SK-N-SH (cell line): ENCODE results near the gene VPS35L. TPM values are rescaled to one million over a fixed set of nuclear protein-coding genes. Genes with fewer than 3 reads are reported as not detected.

ENCODE experiments used
- CTCF ChIA-PET: fragments of 300-600, 350-600 bp; formaldehyde crosslinking; extraction: SDS; loops from one replicate; lab custom pipeline; 2021; lab: Yijun Ruan, JAX
- POLR2A ChIA-PET: fragments of 350-600 bp; sonication (Branson Sonifier 250); formaldehyde crosslinking; extraction: SDS; loops from one replicate; lab custom pipeline; 2020; ENCODE audit warnings: antibody characterized with exemption, inconsistent platforms; lab: Yijun Ruan, JAX
- DNase-seq: peaks from one replicate; pipeline ENCODE4 v3.0.0; 2012
- H2AFZ ChIP-seq: fragments of 200-600 bp; sonication (generic); 2 replicates; pipeline ENCODE4 v1.8.1; 2016; ENCODE audit warnings: antibody characterized with exemption, mild to moderate bottlenecking, low read depth
- H3F3A ChIP-seq: fragments of 200-600 bp; sonication (generic); replicated peaks from 2 replicates; pipeline ENCODE3; 2016; ENCODE audit warnings: antibody characterized with exemption, mild to moderate bottlenecking; ENCODE audit not compliant: insufficient read depth
- H3K27ac ChIP-seq, 2 experiments: fragments of 200-500 bp in 1 of 2; fragments of 200-600 bp in 1 of 2; sonication (Bioruptor generic) in 1 of 2; sonication (generic), shearing (Covaris generic) in 1 of 2; 2 replicates each; pipeline versions ENCODE4 v1.5.1 to v1.6.1; 2014 to 2016; ENCODE audit warnings: low read depth in 2 of 2, inconsistent platforms in 1 of 2, low read length in 1 of 2, mild to moderate bottlenecking in 1 of 2, mixed read lengths in 1 of 2
- H3K27me3 ChIP-seq: fragments of 200-600 bp; sonication (generic), shearing (Covaris generic); 2 replicates; pipeline ENCODE4 v1.6.1; 2016; ENCODE audit warnings: mixed run types; ENCODE audit not compliant: insufficient read depth
- H3K36me3 ChIP-seq, 2 experiments: fragments of 200-500 bp in 1 of 2; fragments of 200-600 bp in 1 of 2; sonication (Bioruptor generic) in 1 of 2; sonication (generic) in 1 of 2; replicated peaks in 1 of 2; 2 replicates each; pipeline versions ENCODE3 to v1.5.1; 2014 to 2016; ENCODE audit warnings: low read length in 1 of 2, mild to moderate bottlenecking in 1 of 2; ENCODE audit not compliant: insufficient read depth in 2 of 2, control insufficient read depth in 1 of 2
- H3K4me1 ChIP-seq, 2 experiments: fragments of 200-500 bp in 1 of 2; fragments of 200-600 bp in 1 of 2; sonication (Bioruptor generic) in 1 of 2; sonication (generic), shearing (Covaris generic) in 1 of 2; 2 replicates each; pipeline versions ENCODE4 v1.5.1 to v1.6.1; 2014 to 2016; ENCODE audit warnings: low read depth in 1 of 2, low read length in 1 of 2, mixed run types in 1 of 2; ENCODE audit not compliant: insufficient read depth in 2 of 2, control insufficient read depth in 1 of 2
- H3K4me2 ChIP-seq: fragments of 200-600 bp; sonication (generic), shearing (Covaris generic); 2 replicates; pipeline ENCODE4 v1.6.1; 2017; ENCODE audit warnings: mixed run types
- H3K4me3 ChIP-seq, 2 experiments: fragments of 200-500 bp in 1 of 2; fragments of 200-600 bp in 1 of 2; sonication (Bioruptor generic) in 1 of 2; sonication (generic), shearing (Covaris generic) in 1 of 2; 2 replicates each; pipeline versions ENCODE4 v1.5.1 to v1.8.1; 2014 to 2016; ENCODE audit warnings: low read depth in 2 of 2, inconsistent platforms in 1 of 2, low read length in 1 of 2, mild to moderate bottlenecking in 1 of 2, mixed read lengths in 1 of 2, moderate library complexity in 1 of 2
- H3K79me2 ChIP-seq: fragments of 200-600 bp; sonication (generic); 2 replicates; pipeline ENCODE4 v1.8.1; 2017; ENCODE audit warnings: mild to moderate bottlenecking; ENCODE audit not compliant: insufficient read depth
- H3K9ac ChIP-seq: fragments of 200-600 bp; sonication (generic); 2 replicates; pipeline ENCODE4 v1.6.1; 2017; ENCODE audit warnings: mixed run types
- H3K9me2 ChIP-seq: fragments of 200-600 bp; sonication (generic); 2 replicates; pipeline ENCODE4 v1.6.1; 2017; ENCODE audit warnings: mixed run types
- H3K9me3 ChIP-seq: fragments of 200-600 bp; sonication (generic); 2 replicates; pipeline ENCODE4 v1.6.1; 2017; ENCODE audit warnings: mixed run types, mild to moderate bottlenecking, moderate library complexity
- H4K20me1 ChIP-seq: fragments of 200-600 bp; sonication (generic); 2 replicates; pipeline ENCODE4 v1.6.1; 2017; ENCODE audit warnings: mild to moderate bottlenecking, mixed run types; ENCODE audit not compliant: insufficient read depth
- CHD2 ChIP-seq: fragments of 150-350 bp; IDR thresholded peaks from 2 replicates; pipeline ENCODE4 v1.6.1; 2018; ENCODE audit warnings: low read length; ENCODE audit not compliant: partially characterized antibody
- EP300 ChIP-seq, 2 experiments: IDR thresholded peaks; 2 replicates each; pipeline versions ENCODE4 v1.4.0 to v1.6.1; 2012; ENCODE audit warnings: borderline replicate concordance in 1 of 2, low read depth in 1 of 2, low read length in 1 of 2
- FOXJ3 ChIP-seq: sonication (generic); formaldehyde crosslinking; IDR thresholded peaks from 2 replicates; pipeline ENCODE4 v1.5.1; 2020; ENCODE audit warnings: mild to moderate bottlenecking, missing genetic modification reagents
- FOXM1 ChIP-seq: IDR thresholded peaks from 2 replicates; pipeline ENCODE4 v1.4.0; 2012; ENCODE audit warnings: low read depth, mild to moderate bottlenecking
- GATA2 ChIP-seq: sonication (generic); formaldehyde crosslinking; IDR thresholded peaks from 2 replicates; pipeline ENCODE4 v1.5.0; 2020; ENCODE audit warnings: mild to moderate bottlenecking, missing genetic modification reagents
- JUND ChIP-seq: IDR thresholded peaks from 2 replicates; pipeline ENCODE4 v1.4.0; 2012
- NRF1 ChIP-seq: IDR thresholded peaks from 2 replicates; pipeline ENCODE4 v1.6.1; 2012; ENCODE audit warnings: low read depth, mild to moderate bottlenecking, low read length
- RCOR1 ChIP-seq: fragments of 150-350 bp; IDR thresholded peaks from 2 replicates; pipeline ENCODE4 v1.6.1; 2017; ENCODE audit warnings: antibody characterized with exemption, low read length
- REST ChIP-seq: IDR thresholded peaks from 2 replicates; pipeline ENCODE4 v1.6.1; 2012; ENCODE audit warnings: mild to moderate bottlenecking, low read depth, low read length, moderate library complexity
- RXRA ChIP-seq: IDR thresholded peaks from 2 replicates; pipeline ENCODE4 v1.4.0; 2012; ENCODE audit warnings: low read depth, mild to moderate bottlenecking, borderline replicate concordance
- SIN3A ChIP-seq: IDR thresholded peaks from 2 replicates; pipeline ENCODE4 v1.6.1; 2012; ENCODE audit warnings: low read depth, mild to moderate bottlenecking, low read length, moderate library complexity, borderline replicate concordance
- SMC3 ChIP-seq: IDR thresholded peaks from 2 replicates; pipeline ENCODE4 v1.6.1; 2012; ENCODE audit warnings: low read depth, low read length, improper control_type of control experiment
- TEAD4 ChIP-seq: IDR thresholded peaks from 2 replicates; pipeline ENCODE4 v1.4.0; 2012; ENCODE audit warnings: mild to moderate bottlenecking, borderline replicate concordance; ENCODE audit not compliant: insufficient read depth
- YY1 ChIP-seq: IDR thresholded peaks from 2 replicates; pipeline ENCODE4 v1.4.0; 2012; ENCODE audit warnings: low read depth, mild to moderate bottlenecking
- WGBS: methylation state at CpG from one replicate; pipeline ENCODE4 v1.1.6; 2017; ENCODE audit warnings: low lambda C conversion rate; 5-methylcytosine and 5-hydroxymethylcytosine counted together
- polyA plus RNA-seq, 3 experiments: library from polyadenylated mRNA; depleted of rRNA; stranded (reverse); fragments of >200 nt; gene quantifications; 2 replicates each; pipeline ENCODE4 v1.2.3, GENCODE V29; 2012
- TF ChIP-seq, protein P1 (sequence below): IDR thresholded peaks from 2 replicates; pipeline ENCODE4 v1.4.0; 2012; ENCODE audit warnings: low read depth
- TF ChIP-seq, protein P2 (sequence below): fragments of 150-350 bp; IDR thresholded peaks from 2 replicates; pipeline ENCODE4 v1.6.1; 2017; ENCODE audit warnings: antibody characterized with exemption, low read length, low read depth, borderline replicate concordance
- TF ChIP-seq, protein P3 (sequence below): IDR thresholded peaks from 2 replicates; pipeline ENCODE4; 2012

Gene VPS35L
- polyA plus RNA-seq, 1 of the 3 experiments (the other 2 are of a cell fraction), result 35.3 TPM

DNA sequence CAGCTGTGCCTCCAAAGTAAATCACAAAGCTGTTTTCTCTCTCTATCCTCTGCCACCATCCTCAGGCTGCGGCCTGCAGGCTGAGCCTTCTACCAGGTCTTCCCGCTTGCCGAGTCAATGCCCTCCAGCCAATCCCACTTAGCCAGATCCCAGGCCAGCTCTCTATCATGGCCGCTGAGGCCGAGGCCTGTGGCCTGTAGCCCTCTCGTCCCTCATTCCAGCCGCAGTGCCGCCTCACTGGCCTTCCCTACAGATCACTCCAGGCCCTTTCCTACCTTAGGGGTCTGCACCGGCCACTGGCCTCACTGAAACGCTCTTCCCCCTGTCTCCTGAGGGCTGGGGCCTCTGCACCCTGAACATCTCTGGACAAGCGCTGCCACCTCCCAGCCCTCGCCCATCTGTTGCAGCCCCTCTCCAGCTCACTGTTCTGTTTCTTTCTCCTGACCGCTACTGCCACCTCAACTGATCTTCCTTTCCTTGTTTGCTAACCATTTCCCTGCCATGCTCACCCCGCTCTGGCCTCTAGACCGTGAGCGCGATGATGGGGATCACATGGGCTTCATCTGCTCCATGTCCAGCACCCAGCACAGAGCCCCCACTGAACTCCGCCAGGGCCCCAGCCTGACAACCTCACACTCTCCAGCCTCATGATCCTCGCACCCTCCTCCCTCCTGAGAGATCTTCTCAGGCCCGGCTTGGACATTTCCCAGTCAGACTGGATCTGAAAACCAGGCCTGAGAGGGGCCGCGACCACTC is 154.1 kb downstream of the VPS35L start:
- peaks cover 29% of the 10 kb centered on the region for H4K20me1 ChIP-seq
- H2AFZ ChIP-seq, result no peak overlapping the region
- H3F3A ChIP-seq, result peaks cover 4% of the 10 kb centered on the region
- H3K4me3 ChIP-seq, result no peak overlapping the region
- no peak overlapping the region for H3K9ac ChIP-seq
- peaks cover 47% of the 10 kb centered on the region for H3K79me2 ChIP-seq
- DNase-seq, result no peak
- no peaks in the 10 kb centered on the region for H3K27me3 ChIP-seq
- TF ChIP-seq RXRA (no peak), CHD2 (no peak), NRF1 (no peak), EP300 (IDR thresholded peaks at IDR 0.05; ENCODE audit: borderline replicate concordance in 1 of 2, low read depth in 1 of 2, low read length in 1 of 2) (no peak), RCOR1 (no peak), FOXM1 (no peak), FOXJ3 (CRISPR knock-in tag) (no peak)
- TF ChIP-seq, protein P1, sequence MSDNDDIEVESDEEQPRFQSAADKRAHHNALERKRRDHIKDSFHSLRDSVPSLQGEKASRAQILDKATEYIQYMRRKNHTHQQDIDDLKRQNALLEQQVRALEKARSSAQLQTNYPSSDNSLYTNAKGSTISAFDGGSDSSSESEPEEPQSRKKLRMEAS, result no peak
- H3K27ac ChIP-seq, result no peak overlapping the region
- POLR2A ChIA-PET, result no interaction called here
- H3K4me2 ChIP-seq, result no peak overlapping the region
- H3K9me2 ChIP-seq, result no peaks in the 10 kb centered on the region
- CTCF ChIA-PET, result interaction anchor here (0.6 kb wide), 1 partner anchor 16 kb away, joined by 4 read pairs; no protein-coding TSS in a partner anchor
- peaks cover 0 to 7% of the 10 kb centered on the region in 2 experiments; a peak in 2 of 4 replicates for H3K4me1 ChIP-seq
- peaks cover 30 to 89% of the 10 kb centered on the region in 2 experiments for H3K36me3 ChIP-seq
- WGBS, result 94% methylated on average over 21 of the region's 22 CpGs
- no peaks in the 10 kb centered on the region for H3K9me3 ChIP-seq

DNA sequence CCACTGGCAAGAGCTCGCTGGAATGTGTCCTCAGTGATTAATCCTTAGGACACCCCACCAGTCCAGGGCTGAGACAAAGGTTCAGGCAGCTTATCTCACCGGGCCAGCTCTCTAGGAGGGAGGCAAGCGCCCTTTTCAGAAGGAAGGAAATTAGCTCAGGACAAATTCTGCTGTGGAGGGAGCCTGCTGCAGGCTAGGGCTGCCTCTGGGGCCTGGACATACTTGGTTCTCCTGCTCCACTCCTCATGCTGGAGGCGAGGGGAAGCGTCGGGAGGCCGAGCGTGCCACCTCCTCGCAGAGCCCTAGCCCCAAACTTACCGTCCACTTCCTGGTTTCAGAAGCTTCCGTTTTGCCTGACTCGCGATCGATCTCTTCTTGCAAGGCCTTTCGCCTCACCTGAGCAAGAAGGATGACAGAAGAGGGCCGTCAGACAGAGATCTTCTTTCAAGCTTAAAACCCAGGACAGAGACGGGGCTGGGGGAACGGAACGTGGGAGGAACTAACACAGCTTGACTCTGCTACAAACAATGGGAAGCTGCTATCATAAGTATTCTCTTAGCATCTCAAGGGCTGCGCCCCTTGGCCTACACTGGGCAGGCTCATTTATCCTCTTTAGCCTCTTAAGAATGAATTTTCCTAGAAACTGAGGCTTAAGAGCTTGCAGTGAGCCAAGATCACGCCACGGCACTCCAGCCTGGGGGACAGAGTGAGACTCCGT is 154.8 kb downstream of the VPS35L start:
- H3K9me2 ChIP-seq, result no peaks in the 10 kb centered on the region
- peaks cover 53% of the 10 kb centered on the region for H3K79me2 ChIP-seq
- no peak overlapping the region for H3K4me2 ChIP-seq
- no peaks in the 10 kb centered on the region for H3K9me3 ChIP-seq
- WGBS, result 98% methylated on average over 22 of the region's 23 CpGs
- no peak overlapping the region for H2AFZ ChIP-seq
- H3K36me3 ChIP-seq, result peaks cover 25 to 86% of the 10 kb centered on the region in 2 experiments
- H3F3A ChIP-seq, result peaks cover 4% of the 10 kb centered on the region
- H3K4me3 ChIP-seq, result no peak overlapping the region
- H3K4me1 ChIP-seq, result no peaks in the 10 kb centered on the region; a peak in 1 of 4 replicates
- H3K27me3 ChIP-seq, result no peaks in the 10 kb centered on the region
- ChIA-PET CTCF (no interaction called here), POLR2A (no interaction called here)
- DNase-seq, result no peak
- H4K20me1 ChIP-seq, result peaks cover 29% of the 10 kb centered on the region
- no peak overlapping the region for H3K27ac ChIP-seq
- no peak overlapping the region for H3K9ac ChIP-seq
- no peak for TF ChIP-seq GATA2
- no peak for TF ChIP-seq REST
- TF ChIP-seq SIN3A, result no peak
- no peak for TF ChIP-seq YY1
- TF ChIP-seq, protein P1, result no peak
- TF ChIP-seq JUND, result no peak
- TF ChIP-seq, protein P2, sequence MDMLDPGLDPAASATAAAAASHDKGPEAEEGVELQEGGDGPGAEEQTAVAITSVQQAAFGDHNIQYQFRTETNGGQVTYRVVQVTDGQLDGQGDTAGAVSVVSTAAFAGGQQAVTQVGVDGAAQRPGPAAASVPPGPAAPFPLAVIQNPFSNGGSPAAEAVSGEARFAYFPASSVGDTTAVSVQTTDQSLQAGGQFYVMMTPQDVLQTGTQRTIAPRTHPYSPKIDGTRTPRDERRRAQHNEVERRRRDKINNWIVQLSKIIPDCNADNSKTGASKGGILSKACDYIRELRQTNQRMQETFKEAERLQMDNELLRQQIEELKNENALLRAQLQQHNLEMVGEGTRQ, result no peak
- TF ChIP-seq CHD2, result no peak
- TF ChIP-seq RCOR1, result no peak
- TF ChIP-seq TEAD4, result no peak
- no peak for TF ChIP-seq SMC3
- TF ChIP-seq, protein P3, sequence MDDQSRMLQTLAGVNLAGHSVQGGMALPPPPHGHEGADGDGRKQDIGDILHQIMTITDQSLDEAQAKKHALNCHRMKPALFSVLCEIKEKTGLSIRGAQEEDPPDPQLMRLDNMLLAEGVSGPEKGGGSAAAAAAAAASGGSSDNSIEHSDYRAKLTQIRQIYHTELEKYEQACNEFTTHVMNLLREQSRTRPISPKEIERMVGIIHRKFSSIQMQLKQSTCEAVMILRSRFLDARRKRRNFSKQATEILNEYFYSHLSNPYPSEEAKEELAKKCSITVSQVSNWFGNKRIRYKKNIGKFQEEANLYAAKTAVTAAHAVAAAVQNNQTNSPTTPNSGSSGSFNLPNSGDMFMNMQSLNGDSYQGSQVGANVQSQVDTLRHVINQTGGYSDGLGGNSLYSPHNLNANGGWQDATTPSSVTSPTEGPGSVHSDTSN, result no peak
